GM19043 (cell line): ENCODE data around the gene TMEM221.

ENCODE experiments used
- ATAC-seq: cut with Tn5 transposase; IDR thresholded peaks from one replicate; pipeline ENCODE4 v1.9.1; 2021; ENCODE audit warnings: low read depth; ENCODE audit not compliant: unreplicated experiment

Gene TMEM221

DNA sequence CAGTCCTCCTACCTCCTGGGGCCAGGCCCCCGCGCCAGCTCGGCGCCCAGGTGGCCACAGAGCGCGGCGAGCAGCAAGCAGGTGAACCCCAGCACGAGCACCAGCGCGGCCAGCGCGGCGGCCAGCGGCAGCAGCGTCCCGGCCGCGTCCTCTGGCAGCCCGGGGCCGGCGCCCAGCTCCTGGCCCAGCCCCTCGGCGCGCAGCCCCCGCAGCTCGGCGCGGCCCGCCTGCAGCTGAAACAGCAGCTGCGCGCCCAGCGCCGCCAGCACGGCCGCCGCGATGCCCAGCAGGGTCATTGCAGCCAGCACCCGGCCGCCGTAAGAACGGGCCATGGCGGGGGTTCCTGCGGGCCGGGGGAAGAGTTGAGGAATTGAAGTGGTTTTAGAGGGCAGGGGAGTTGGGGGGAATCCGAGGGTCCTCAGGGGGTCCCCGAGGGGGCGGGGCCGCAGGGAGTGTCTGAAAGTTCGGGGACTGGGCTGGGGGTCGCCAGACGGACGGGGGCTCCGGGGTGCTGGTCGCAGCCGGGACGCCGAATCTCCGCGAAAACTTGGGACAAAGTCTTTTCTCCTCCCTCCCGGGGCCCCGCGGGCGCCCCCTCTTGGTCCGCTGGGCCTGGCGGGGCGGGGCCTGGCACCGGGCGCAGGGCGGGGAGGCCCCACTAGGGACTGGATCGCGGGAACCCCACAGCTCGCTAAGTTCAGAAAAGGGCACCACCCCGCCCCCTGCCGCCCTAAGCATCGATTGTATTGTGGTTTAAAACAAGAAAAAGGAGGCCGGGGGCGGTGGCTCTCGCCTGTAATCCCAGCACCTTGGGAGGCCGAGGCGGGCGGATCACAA is at the start of gene TMEM221:
TSS of gene TMEM221 (minus strand) at position 538 of the 837 bp plus-strand sequence. CDS start at position 332, 206 bp downstream.
- no peak for ATAC-seq

DNA sequence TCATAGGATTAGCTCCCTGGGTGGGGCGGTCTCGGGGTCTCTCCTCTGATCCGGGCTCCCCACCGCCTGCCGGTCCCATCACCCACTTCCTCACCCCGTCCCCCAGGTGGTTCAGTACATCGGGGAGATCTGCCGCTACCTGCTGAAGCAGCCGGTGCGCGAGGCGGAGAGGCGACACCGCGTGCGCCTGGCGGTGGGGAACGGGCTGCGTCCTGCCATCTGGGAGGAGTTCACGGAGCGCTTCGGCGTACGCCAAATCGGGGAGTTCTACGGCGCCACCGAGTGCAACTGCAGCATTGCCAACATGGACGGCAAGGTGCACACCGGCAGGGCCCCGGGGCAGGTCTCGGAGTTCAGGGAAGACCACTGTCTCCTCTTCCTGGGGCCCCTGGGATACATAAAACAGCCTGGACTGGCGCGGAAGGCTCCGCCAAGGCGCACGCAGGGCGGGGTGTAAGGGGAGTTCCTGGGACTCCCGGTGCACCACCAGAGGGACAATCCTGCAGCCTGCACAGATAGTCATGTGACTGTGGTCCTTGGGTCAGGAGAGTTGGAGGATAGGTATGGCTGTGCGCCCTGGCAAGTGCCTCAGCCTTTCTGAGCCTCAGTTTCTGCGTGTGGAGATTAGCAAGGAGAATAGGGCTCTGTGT is 48.8 kb upstream of the TMEM221 start:
- ATAC-seq: no peak

DNA sequence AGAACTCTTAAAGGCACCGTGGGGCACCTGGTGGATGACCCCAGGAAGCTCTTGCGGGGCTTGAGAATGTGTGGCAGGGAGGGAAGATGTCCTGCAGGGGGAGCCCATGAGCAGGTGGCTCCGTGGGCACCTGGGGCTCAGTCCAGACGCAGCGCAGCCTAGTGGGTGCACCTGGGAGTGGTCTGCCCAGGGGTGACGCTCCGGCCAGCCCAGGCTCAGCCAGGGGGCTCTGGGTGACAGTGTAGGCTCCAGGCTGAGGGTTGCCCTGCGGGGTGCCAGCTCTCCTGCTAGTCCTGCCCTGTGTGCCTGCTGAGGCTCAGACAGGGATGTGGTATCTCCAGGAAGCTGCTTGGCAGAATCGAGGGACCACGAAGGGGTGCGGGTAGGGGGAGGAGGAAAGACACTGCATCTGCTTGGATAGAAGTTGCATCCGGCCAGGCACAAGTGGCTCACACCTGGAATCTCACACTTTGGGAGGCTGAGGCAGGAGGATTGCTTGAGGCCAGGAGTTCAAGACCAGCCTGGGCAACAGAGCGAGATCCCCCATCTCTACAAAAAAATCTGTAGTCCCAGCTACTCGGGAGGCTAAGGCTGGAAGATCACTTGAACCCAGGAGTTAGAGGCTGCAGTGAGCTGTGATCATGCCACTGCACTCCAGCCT is 48.0 kb upstream of the TMEM221 start:
- ATAC-seq: no peak

DNA sequence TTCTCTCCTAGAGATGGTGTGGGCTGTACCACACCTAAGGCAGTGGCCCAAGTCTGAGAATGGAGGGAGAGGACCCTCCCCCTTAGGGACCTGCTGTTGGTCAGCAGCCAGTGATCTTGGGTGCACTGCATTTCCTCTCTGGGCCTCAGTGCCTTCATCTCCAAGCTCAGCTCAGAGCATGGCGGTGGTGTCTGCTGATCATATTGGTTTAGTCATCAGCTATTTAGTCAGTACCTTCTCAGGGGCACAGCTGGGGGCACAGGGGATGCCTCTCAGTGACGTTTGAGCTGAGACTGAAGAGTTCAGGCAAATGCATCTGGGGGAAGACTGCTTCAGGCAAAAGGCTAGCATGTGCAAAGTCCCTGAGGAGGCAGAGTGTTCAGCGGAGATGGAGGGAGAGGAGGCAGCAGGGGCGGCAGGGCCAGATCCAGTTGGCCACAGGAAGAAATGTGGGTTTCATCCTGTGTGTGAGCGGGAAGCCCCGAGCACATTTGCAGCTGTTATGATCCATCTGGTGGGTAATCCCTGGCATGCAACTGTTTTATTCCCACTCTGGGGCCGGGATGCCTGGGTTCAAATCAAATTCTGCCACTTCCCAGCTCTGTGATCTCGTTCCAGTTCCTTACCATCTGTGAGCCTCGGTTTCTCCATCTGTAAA is 47.3 kb upstream of the TMEM221 start:
- no peak for ATAC-seq

DNA sequence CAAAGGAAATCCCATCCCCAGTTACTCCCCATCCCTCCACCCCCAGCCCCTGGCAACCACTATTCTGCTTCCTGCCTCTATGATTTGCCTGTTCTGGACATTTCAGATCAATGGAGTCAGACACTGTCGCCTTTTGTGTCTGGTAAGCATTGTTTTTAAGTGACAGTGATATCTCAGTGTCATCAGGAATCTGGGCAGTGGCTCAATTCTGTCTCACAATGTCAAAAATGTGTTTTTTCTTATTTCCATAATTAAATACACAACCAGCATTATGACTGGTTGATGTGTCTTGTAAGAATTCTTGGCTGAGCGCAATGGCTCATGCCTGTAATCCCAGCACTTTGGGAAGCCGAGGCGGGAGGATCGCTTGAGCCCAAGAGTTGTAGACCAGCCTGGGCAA is 42.8 kb upstream of the TMEM221 start:
- ATAC-seq: no peak

DNA sequence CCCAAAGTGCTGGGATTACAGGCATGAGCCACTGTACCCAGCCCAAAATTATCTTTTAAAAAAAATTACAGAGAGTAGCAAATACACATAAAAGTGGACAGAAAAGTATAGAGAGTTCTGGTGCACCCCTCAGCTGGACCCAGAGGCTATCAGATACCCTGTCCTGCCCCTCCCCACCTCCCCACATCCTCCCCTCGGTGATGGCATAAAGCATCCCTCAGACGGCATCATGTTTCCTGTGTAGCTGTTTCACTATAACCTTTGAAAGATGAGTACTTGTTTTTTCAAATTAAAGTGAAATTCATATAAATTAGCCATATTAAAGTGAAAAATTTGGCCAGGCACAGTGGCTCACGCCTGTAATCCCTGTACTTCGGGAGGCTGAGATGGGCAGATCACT is 41.9 kb upstream of the TMEM221 start:
- ATAC-seq: no peak

DNA sequence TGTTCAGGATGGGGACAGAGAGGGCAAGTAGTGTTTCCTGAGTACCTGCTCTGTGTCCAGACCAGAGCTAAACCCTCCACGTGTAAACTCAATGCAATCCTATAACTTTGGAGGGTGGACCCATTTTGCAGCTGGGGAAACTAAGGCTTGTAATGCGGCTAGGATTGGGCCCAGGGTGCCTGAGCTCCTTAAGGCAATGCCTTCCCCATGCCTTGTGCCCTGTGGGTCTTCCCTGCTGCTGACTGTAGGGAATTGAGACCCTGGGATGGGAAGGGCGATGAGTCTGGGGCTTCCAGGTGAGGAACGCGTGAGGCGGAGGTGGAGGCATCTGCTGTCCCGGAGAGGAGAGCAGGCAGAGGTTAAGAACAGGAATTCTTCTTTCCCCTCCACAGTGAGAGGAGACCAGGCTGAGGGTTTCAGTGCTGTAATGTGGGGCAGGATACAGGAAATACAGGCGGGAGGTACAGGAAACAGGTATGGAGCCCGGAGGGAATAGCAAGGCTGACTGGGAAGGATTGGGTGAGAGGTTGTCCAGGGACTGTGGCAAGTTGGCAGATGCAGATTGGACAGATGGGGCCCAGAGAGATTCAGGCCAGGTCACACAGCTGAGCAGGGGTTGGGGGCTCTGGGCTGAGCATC is 41.0 kb upstream of the TMEM221 start:
- no peak for ATAC-seq

DNA sequence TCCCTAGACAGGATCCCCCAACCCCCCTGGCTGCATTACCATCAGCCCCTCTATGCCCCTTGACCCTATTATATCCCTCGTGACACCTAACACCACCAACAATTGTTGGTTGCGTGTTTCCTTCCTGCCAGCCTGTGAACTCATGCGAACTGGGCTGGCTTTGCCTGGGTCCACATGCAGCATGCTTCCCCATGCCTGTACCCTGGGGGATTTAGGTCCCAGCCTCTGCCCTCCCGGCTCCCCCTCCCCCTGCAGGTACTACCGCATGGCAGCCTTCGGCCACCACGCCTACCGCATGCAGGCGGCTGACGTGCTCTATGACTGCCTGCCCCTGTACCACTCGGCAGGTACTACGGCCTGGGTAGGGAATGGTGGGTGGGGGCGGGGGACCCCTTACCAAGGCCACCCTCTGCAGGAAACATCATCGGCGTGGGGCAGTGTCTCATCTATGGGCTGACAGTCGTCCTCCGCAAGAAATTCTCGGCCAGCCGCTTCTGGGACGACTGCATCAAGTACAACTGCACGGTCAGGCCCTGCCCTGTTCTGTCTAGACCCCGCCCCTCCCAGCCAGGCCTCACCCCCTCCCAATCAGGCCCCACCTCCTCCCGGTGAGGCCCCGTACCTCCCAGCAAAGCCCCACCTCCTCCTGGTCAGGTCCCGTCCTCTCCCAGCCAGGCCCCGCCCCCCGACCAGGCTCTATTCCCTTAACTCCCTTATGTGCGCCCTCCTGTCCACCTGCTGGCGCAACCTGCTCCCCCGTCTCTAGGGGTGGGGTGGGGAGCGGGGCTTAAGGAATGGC is 40.3 kb upstream of the TMEM221 start:
- ATAC-seq: no peak

DNA sequence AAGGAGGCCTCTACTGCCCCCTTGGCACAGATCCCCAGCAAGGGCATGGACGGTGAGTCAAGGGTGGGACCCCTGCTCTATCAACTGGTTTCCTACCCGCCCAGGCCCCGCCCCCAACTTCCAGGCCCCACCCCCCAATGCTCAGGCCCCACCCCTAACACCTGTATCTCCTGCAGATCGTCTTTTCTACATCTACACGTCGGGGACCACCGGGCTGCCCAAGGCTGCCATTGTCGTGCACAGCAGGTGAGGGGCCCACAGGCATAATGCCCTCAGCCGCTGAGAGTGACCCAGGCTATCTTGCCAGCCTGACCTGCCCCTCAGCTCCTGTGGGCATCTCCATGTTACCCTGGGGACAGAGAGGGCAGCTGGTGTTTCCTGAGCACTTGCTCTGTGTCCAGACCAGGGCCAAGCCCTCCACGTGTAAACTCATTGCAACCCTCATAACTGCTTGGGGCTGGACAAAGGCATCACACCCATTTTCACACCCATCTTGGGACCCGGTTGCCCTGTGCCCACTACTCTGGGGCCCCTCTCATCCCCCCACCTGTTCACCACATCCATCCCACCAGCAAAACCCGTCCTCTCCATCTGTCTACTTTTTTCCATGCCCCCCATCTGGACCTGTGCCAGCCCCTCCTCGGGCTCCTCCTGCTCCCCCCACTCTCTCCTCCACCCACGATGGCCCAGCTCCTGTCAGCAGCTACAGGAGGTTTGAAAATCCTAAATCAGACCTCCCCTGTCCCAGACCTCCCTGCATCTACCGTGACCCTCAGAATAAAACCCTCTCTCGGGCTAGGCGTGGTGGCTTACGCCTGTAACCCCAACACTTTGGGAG is 39.0 kb upstream of the TMEM221 start:
- no peak for ATAC-seq

DNA sequence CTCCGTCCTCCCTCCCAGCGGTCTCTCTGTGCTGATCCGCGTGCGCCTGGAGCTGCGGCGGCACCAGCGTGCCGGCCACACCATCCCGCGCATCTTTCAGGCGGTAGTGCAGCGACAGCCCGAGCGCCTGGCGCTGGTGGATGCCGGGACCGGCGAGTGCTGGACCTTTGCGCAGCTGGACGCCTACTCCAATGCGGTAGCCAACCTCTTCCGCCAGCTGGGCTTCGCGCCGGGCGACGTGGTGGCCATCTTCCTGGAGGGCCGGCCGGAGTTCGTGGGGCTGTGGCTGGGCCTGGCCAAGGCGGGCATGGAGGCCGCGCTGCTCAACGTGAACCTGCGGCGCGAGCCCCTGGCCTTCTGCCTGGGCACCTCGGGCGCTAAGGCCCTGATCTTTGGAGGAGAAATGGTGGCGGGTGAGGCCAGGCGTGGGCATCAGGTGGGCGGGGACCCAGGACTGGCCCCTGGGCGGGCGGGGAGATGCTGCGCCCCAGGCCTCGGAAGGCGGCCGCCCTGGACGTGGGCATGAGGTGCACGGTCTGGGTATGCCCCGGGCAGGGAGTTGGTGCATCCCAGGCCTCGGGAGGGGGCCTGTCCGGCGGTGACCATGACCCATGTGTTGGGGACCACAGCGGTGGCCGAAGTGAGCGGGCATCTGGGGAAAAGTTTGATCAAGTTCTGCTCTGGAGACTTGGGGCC is 38.2 kb upstream of the TMEM221 start:
- ATAC-seq: no peak

DNA sequence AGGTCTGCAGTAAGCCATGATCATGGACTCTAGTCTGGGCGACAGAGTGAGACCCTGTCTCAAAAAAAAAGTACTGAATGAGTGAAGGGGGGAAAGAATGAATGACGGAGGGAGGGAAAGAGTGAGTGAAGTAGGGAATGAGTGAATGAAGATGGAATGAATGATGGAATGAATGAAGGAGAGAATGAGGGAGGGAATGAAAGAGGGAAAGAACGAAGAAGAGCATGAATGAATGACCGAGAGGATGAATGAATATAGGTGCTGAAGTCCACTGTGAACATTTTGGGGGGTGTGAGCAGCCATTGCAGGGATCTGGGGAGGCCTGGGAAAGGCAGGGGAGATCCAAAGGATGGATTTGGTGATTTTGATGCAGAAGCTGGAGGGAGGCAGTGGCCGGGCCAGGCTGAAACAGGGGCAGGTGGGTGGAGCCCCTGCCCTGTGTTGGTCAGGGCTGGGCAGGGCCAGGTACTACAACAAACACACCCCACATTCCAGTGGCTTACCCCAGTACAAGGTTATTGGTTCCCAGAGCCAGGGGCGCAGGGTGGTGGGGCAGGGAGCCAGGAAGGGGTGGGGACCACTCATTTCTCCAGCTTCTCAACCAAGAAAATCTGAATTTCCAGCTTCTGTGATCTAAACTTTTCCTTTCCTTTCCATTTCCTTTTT is 36.2 kb upstream of the TMEM221 start:
- ATAC-seq: no peak

DNA sequence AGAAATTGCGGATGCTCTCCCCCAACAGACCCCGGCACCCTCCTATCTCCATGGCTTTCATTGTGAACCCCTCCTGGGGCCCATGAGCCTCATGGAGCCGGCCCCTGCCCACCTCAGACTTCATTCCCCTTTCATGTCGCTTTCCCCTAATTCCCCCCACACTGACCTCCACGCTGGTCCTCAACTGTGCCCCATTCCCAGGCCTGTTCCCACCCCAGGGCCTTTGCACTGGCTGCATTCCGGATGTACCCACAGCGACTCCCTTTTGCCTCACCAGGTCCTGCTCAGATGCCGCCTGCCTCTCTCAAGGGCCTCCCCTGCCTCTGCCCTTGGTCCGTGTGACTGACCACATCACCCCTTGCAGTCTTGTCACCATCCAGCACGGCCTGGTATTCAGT is 35.1 kb upstream of the TMEM221 start:
- no peak for ATAC-seq

DNA sequence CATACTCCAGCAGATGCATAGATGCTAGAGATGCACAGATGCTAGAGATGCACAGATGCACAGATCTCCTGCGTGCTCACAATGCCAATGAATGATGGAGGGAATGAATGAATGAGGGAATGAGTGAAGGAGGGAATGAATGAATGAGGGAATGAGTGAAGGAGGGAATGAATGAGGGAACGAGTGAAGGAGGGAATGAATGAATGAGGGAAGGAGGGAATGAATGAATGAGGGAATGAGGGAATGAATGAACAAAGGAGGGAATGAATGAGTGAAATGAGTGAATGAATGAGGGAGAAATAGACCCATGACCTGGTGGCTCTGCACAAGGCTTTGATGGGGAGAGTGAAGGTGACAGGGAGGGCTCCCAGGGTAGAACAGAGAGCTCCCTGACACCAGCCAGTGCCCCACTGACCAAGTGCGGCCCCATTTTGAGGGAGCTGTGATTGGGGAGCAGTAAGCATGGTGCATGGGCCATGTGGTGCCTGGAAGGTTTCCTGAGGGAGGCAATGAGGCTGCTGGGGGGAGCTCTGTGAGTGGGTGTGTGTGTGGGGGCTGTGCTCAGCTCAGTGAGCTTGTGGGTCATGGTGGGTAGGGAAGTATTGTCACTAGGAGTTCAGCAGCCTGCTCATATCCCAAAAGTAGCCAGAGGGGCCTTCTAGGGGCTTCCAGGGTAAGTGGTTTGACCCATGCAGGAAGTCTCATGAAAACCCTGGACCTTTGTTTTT is 34.6 kb upstream of the TMEM221 start:
- no peak for ATAC-seq

DNA sequence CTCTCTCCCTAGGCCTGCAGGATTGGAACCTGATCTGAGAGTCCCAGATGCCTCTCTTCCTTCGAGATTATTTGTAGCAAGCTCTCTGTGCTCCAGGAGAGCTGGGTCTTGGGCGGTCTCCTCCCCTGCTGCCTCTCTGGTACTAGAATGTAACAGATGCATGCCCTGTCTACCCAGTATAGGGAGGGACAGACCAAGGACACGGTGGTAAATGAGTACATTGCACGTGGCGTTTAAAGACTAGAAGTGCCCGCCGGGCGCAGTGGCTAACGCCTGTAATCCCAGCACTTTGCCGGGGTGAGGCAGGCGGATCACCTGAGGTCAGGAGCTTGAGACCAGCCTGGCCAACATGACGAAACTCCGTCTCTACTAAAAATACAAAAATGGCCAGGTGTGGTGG is 33.5 kb upstream of the TMEM221 start:
- ATAC-seq: no peak

DNA sequence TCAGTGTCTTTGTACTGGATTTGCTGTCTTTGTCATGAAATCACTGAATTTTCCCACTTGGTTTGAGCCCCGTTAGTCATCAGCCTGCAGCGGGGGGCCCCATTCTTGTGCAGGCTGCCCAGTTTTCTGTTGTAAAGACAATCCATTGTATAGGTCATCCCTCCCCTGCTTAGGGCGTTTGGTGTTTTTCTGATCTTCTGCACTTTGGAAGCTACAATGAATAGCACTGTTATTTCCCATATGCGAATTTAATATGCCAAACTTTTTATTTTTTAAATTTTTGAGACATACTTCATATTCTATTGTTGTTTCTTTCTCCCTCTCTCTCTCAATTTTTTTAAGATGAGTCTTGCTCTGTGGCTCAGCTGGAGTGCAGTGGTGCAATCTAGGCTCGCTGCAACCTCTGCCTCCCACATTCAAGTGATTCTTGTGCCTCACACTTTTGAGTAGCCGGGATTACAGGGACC is 30.9 kb upstream of the TMEM221 start:
- ATAC-seq: no peak

DNA sequence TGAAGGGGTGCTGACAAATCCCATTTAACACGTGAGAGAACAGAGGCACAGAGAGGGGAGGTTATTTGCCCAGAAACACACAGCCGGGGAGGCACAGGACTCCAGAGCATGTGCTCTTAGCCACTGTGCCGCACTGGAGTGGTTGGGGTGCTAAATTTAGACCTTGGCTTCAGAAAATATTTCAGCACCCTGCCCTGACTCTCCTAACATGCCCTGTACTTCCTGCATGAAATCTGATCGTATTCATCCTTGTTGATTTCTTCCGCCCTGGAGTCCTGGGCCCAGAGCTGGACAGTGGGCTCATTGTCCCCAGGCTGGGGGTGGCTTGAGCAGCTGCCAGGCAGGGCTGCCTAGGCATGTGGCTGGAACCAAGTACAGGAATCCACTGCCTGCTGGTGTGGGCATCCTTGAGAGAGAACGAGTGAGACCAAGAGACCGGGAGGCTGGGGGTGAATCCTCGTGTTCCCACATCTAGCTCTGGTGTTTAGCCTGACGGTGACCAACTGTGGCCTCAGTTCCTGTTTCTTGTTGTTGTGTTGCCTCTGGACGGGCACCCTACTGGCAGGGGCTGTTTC is 27.2 kb upstream of the TMEM221 start:
- no peak for ATAC-seq
